Endothelial cell of umbilical vein (primary cell): ENCODE measurements around the gene CAMSAP1. TPM values are rescaled to one million over a fixed set of nuclear protein-coding genes. Genes with fewer than 3 reads are reported as not detected.

ENCODE experiments used
- BruUV-seq: library from RNA; stranded (reverse); fragments of 400-500 nt; replicated peaks from 2 replicates; lab custom pipeline; 2021; lab: Mats Ljungman, UMichigan
- CTCF ChIA-PET: fragments of 300-600, 350-600 bp; sonication (Branson Sonifier 250); formaldehyde crosslinking; loops from one replicate; lab custom pipeline; 2021; ENCODE audit warnings: antibody characterized with exemption, inconsistent platforms; lab: Charles Lee
- POLR2A ChIA-PET: fragments of 300-600, 350-600 bp; sonication (Branson Sonifier 250); formaldehyde crosslinking; loops from one replicate; lab custom pipeline; 2021; ENCODE audit warnings: antibody characterized with exemption, inconsistent platforms; lab: Charles Lee
- DNase-seq: peaks from one replicate; pipeline ENCODE4 v3.0.0-alpha.2; 2011; ENCODE audit warnings: low read depth, low spot score
- FAIRE-seq: peaks from 2 replicates; lab custom pipeline; 2011; peaks lifted over from hg19 to GRCh38; lab: Jason Lieb, UNC
- H2AFZ ChIP-seq: 2 replicates; pipeline ENCODE4 v1.6.0; 2012; ENCODE audit warnings: low read depth, low read length, control low read depth, inconsistent platforms
- H3K27ac ChIP-seq: 2 replicates; pipeline ENCODE4 v1.5.1; 2011; ENCODE audit warnings: low read depth, mild to moderate bottlenecking, control low read depth, low read length, moderate library complexity; ENCODE audit not compliant: insufficient read depth
- H3K27me3 ChIP-seq, 2 experiments: 2 replicates each; pipeline versions ENCODE4 v1.6.0 to v1.6.1; 2011; ENCODE audit warnings: low read length in 2 of 2, mixed read lengths in 1 of 2; ENCODE audit not compliant: control insufficient read depth in 2 of 2, insufficient read depth in 2 of 2
- H3K36me3 ChIP-seq, 2 experiments: 2 replicates in 1 of 2; 3 replicates in 1 of 2; pipeline ENCODE4 v1.5.1; 2011; ENCODE audit warnings: low read length in 2 of 2, mild to moderate bottlenecking in 1 of 2, moderate library complexity in 1 of 2; ENCODE audit not compliant: control insufficient read depth in 2 of 2, insufficient read depth in 2 of 2; ENCODE audit errors: extremely low read depth in 1 of 2
- H3K4me1 ChIP-seq: 3 replicates; pipeline ENCODE4 v1.5.1; 2011; ENCODE audit warnings: mild to moderate bottlenecking, low read length; ENCODE audit not compliant: control insufficient read depth, insufficient read depth; ENCODE audit errors: extremely low read depth
- H3K4me2 ChIP-seq: 2 replicates; pipeline ENCODE4 v1.6.1; 2011; ENCODE audit warnings: low read length, control low read depth, mixed read lengths; ENCODE audit not compliant: insufficient read depth
- H3K4me3 ChIP-seq, 3 experiments: fragments of 200-600 bp in 1 of 3; sonication (generic), shearing (Covaris generic) in 1 of 3; replicated peaks in 1 of 3; 2 replicates each; pipeline ENCODE4 v1.5.1; 2011 to 2016; ENCODE audit warnings: control low read depth in 3 of 3, low read length in 3 of 3, mild to moderate bottlenecking in 2 of 3, inconsistent platforms in 1 of 3, low read depth in 1 of 3, moderate library complexity in 1 of 3; ENCODE audit not compliant: insufficient read depth in 1 of 3
- H3K79me2 ChIP-seq: 2 replicates; pipeline ENCODE4 v1.6.0; 2012; ENCODE audit warnings: low read length, inconsistent platforms; ENCODE audit not compliant: control insufficient read depth, insufficient read depth
- H3K9ac ChIP-seq: replicated peaks from 2 replicates; pipeline ENCODE3; 2011; ENCODE audit warnings: low read length, control low read depth; ENCODE audit not compliant: insufficient read depth; ENCODE audit errors: extremely low read depth
- H3K9me1 ChIP-seq: replicated peaks from 3 replicates; pipeline ENCODE4 v1.6.0; 2011; ENCODE audit warnings: mild to moderate bottlenecking, low read length; ENCODE audit not compliant: control insufficient read depth, insufficient read depth; ENCODE audit errors: extremely low read depth
- H3K9me3 ChIP-seq: replicated peaks from 2 replicates; pipeline ENCODE4 v1.5.1; 2012; ENCODE audit warnings: low read length, inconsistent platforms; ENCODE audit not compliant: control insufficient read depth, insufficient read depth
- H4K20me1 ChIP-seq: replicated peaks from 2 replicates; pipeline ENCODE3; 2011; ENCODE audit warnings: mild to moderate bottlenecking, low read length; ENCODE audit not compliant: control insufficient read depth, insufficient read depth; ENCODE audit errors: extremely low read depth
- EZH2 ChIP-seq: IDR thresholded peaks from 2 replicates; pipeline ENCODE4 v1.6.1; 2012; ENCODE audit warnings: borderline replicate concordance, low read depth, mild to moderate bottlenecking, moderate library complexity, low read length, inconsistent platforms; ENCODE audit not compliant: severe bottlenecking
- POLR2AphosphoS5 ChIP-seq: IDR thresholded peaks from 2 replicates; pipeline ENCODE4 v1.6.1; 2012; ENCODE audit warnings: low read depth, mild to moderate bottlenecking, control low read depth, low read length, moderate library complexity; ENCODE audit not compliant: insufficient read depth
- dilution Hi-C: fragments of 300-500 bp; cut with MboI; formaldehyde crosslinking; loops from one replicate; pipeline ENCODE4 v1.15.0; 2019; ENCODE audit warnings: low sequenced_read_pairs; ENCODE audit not compliant: extremely low pct_ligation_motif_present
- intact Hi-C: fragments of 100-400 bp; cut with micrococcal nuclease; formaldehyde crosslinking; loops from one replicate; pipeline ENCODE4 v1.10.0; 2022
- polyA plus RNA-seq, 4 experiments: library from polyadenylated mRNA; depleted of rRNA in 3 of 4; stranded (reverse) in 3 of 4; unstranded in 1 of 4; fragments of >200 nt; gene quantifications; 2 replicates each; pipeline versions ENCODE4 v1.2.1 to v1.2.3, GENCODE V29; 2011 to 2012; ENCODE audit warnings: missing spikeins in 1 of 4
- total RNA-seq: library from RNA; stranded (reverse); gene quantifications from 2 replicates; pipeline ENCODE4 v1.2.3, GENCODE V29; 2021

The CAMSAP1 gene
- total and polyA plus RNA-seq, 2 donors (not counting 3 experiments of a cell fraction or from before 2014, with no cell fraction given), result 8.1 to 25.5 TPM

DNA sequence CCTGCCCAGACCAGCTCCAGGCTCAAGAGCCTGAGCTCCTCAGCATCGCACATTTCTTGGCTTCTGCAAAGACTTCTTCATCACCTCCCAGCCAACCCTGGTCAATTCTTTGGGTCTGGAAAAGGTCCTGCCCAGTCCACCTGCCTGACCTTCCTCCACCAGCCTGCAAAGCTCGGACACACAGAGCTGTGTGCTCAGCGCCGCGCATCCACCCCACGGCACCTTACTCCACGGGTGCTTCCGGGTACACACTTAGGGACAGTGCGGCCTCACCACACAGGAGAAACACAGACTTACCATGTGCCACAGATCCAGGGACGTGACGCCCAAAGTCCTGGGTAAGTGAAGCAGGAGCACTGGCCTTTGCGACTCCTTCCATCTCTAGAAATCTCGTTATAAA is 108.1 kb downstream of the CAMSAP1 start:
- Histone ChIP-seq H3K4me2 (no peak overlapping the region), H3K9me3 (no peaks in the 10 kb centered on the region), H3K4me3 (no peak overlapping the region), H3K4me1 (peaks cover 4% of the 10 kb centered on the region), H3K9ac (no peak overlapping the region), H2AFZ (no peak overlapping the region), H3K9me1 (no peaks in the 10 kb centered on the region), H4K20me1 (no peaks in the 10 kb centered on the region), H3K79me2 (no peaks in the 10 kb centered on the region), H3K27me3 (no peaks in the 10 kb centered on the region), H3K36me3 (no peaks in the 10 kb centered on the region), H3K27ac (no peak overlapping the region)
- TF ChIP-seq EZH2, result no peak
- DNase-seq, result no peak
- intact Hi-C loops, result loop anchor here (5.0 kb wide), 1 partner anchor 197 kb away; no protein-coding TSS in a partner anchor
- ChIA-PET POLR2A (no interaction called here), CTCF (interaction anchor here (0.6 to 4.9 kb wide), 2 partner anchors 55 to 323 kb away, joined by 3 to 26 read pairs; no protein-coding TSS in a partner anchor)
- no peak for FAIRE-seq
- dilution Hi-C loops, result no loop called here
- BruUV-seq, result no TSS peak

DNA sequence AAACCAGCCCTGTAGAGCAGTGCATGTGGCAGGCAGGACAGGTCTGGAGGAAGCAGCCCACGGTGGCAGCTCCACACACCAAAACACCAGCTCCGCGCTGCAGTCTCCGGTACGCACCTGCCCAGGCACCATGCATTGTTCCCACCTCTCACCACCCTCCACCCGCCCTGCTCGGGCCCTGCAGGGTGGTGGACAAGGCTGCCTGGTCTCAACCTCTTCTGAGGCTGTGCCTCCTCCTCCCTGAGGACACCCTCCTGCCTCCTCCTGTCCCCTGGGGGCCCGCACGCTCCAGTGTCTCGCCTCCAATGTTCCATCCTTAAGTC is 109.1 kb downstream of the CAMSAP1 start:
- BruUV-seq, result no TSS peak
- no peak for DNase-seq
- intact Hi-C loops (loop anchor here (5.0 kb wide), 1 partner anchor 196 kb away; no protein-coding TSS in a partner anchor), dilution Hi-C loops (no loop called here)
- no peaks in the 10 kb centered on the region for H3K79me2 ChIP-seq
- no peaks in the 10 kb centered on the region for H3K27me3 ChIP-seq
- no peak for TF ChIP-seq POLR2AphosphoS5
- TF ChIP-seq EZH2, result no peak
- no peak overlapping the region for H2AFZ ChIP-seq
- H3K9ac ChIP-seq, result no peak overlapping the region
- H3K36me3 ChIP-seq, result no peaks in the 10 kb centered on the region
- peaks cover 4% of the 10 kb centered on the region for H3K4me1 ChIP-seq
- CTCF ChIA-PET, result interaction anchor here (0.6 to 4.9 kb wide), 5 partner anchors 10 to 324 kb away, joined by 3 to 26 read pairs (median 4); no protein-coding TSS in a partner anchor
- H3K4me2 ChIP-seq, result no peak overlapping the region
- POLR2A ChIA-PET, result no interaction called here
- no peaks in the 10 kb centered on the region for H3K9me1 ChIP-seq
- H3K27ac ChIP-seq, result no peak overlapping the region
- no peak for FAIRE-seq
- no peaks in the 10 kb centered on the region for H3K9me3 ChIP-seq
- no peak overlapping the region for H3K4me3 ChIP-seq
- H4K20me1 ChIP-seq, result no peaks in the 10 kb centered on the region
